NCI-H187 (cell line): ENCODE results near the gene SSUH2.
"Not testable (repeated sequence)": the region's sequence is repeated elsewhere in the genome, so short reads cannot be mapped to it uniquely, and the experiment has no call there.

Source experiments
- DNase-seq, 2 experiments: peaks; one replicate each; lab custom pipeline; 2025; lab: John Stamatoyannopoulos, UW

The SSUH2 gene

DNA sequence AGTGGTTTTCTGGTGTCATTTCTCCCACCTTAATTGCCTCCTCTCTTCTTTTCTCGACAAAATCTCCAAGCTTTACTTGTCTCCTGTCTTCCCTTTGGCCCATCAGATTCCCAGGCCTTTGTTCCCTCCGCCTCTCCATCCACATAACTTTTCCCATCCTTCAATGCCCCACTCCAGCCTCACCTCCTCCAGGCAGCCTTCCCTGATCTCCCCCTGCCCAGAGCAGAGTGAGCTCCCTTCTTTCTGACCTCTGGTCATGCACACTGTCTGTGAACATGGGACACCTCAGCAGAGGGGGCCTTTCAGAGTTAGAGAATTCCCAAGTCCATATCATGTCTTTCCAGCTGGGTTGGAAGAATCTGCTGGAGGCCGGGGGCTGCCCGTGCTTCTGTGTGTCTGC is 14.6 kb upstream of the SSUH2 start:
- DNase-seq: no peak

DNA sequence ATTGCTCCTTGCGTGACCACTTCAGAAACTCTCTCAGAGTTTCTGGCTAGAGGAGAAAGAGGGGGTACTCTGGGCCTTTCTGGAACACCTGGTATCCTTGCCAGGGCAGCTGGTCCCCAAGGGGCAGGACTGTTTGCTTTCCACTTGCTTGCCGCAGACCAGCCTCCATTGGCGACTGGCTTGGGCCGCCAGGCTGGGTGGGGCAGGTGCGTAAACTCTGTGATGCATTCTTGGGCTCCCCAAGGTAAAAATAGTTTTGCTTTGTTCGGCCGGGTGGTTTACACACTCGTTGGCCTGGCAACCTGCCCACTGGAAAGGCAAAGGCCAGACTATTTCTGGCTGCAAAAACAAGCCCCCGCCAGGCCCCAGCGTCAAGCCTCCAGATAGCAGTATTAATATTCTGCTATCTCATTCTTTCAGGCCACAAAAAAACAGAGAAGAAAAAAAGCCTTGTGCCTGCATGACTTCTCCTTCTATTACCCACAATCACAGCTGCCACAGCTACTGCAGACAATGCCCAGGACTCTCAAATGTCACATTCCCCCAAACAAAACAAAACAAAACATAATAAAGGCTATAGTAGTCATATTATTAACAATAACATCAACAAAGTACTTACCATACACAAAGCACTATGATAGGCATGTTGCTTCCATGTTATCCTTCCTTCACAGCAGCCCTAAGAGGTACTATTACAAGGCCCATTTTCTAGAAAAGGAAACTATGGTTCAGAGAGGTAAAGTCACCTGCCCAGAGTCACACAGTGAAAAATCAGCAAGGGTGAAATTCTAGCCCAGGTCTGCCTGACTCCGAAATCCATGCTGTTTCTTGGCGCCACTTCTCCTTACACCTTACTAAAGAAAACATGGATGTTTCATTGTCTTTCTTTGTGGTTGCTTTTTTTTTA is 14.0 kb upstream of the SSUH2 start:
- DNase-seq: peak; percentile 31 to 51

DNA sequence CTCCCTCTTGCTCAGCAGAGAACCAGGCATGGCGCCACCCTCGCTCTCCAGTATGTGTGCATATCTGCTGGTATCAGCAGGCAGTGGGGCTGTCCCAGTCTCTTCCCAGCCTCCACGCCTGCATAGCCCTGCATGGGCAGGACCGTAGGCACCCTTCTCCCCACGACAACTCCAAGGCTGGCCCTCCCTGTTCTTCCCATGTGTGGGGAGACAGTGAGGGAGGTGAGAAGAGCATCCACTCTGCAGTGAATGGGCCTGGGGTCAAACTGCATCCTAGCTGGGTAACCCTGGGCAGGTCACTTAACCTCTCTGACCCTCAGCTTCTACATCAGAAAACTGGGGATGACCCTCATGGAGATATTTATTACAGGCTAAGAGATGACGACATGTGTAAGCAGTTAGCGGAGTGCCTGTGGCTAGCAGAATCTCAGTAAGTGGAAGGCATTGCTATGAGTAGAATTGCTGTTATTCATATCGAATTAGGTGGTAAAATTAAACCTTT is 13.3 kb upstream of the SSUH2 start:
- no peak for DNase-seq

DNA sequence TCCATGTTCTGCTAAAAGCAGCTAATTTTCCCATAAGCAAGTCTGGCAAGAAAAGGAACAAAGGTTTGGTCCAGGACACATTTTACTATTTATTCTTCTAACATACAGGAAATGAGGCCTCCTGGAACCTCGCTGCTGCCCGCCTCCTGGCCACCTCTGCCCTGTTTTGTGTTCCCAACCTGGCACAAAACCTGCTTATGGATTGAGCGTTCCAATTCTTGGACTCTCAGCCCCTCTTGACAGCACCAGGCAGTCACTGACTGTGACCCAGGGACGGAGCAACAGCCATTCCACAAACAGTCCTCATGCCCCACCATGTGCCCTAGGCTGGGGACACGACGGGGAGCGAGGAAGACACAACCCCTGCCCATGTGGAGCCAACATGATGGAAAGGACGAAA is 11.6 kb upstream of the SSUH2 start:
- no peak for DNase-seq

DNA sequence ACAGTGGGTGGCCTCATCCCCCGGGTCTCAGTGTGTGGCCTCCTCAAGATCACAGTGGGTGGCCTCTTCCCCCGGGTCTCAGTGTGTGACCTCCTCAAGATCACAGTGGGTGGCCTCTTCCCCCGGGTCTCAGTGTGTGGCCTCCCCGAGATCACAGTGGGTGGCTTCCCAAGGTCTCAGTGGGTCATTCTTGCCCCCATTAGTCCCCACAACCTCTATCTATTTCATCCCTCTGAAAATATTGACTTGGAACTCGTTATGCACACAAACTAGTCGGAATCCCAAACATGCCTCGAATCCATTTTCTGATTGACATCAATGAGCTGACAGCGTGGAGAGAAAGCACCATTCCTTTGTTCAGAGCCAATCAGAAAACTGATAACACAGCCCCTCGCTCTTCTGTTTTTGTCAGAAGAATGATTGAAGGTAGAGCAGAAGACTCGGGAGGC is 10.8 kb upstream of the SSUH2 start:
- DNase-seq: no peak

DNA sequence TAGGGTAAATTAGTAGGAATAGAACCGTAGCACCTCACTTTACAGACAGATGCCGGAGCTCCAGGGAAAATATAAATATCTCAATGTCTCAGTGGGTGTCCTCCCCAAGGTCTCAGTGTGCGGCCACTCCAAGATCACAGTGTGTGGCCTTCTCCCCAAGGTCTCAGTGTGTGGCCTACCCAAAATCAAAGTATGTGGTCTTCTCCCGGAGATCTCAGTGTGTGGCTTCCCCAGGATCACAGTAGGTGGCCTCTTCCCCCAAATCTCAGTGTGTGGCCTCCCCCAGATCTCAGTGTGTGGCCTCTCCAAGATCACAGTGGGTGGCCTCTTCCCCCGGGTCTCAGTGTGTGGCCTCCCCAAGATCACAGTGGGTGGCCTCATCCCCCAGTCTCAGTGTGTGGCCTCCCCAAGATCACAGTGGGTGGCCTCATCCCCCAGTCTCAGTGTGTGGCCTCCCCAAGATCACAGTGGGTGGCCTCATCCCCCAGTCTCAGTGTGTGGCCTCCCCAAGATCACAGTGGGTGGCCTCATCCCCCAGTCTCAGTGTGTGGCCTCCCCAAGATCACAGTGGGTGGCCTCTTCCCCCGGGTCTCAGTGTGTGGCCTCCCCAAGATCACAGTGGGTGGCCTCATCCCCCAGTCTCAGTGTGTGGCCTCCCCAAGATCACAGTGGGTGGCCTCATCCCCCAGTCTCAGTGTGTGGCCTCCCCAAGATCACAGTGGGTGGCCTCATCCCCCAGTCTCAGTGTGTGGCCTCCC is 10.2 kb upstream of the SSUH2 start:
- not testable (repeated sequence) for DNase-seq

DNA sequence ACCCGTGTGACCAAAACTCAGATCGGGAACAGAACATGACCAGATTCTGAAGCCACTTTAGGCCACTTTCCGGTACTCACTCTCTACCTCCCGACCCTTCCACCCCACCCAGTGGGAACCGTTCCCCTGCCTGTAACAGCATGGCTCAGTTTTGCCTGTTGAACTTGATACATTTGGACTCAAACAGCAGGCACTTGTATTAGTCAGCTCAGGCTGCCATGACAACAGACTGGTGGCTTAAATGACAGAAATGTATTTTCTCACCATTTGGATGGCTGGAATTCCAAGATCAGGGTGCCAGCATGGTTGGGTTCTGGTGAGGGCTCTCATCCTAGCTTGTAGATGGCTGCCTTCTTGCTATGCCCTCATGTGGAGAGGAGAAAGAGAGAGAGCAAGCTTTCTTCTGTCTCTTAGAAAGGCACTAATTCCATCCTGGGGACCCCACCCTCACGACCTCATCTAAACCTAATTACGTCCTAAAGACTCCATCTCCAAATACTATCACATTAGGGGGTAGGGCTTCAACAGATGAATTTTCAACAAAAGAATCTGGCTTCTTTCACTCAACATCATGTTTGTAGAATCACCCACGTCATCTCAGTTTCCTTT is 9.3 kb upstream of the SSUH2 start:
- no peak for DNase-seq

DNA sequence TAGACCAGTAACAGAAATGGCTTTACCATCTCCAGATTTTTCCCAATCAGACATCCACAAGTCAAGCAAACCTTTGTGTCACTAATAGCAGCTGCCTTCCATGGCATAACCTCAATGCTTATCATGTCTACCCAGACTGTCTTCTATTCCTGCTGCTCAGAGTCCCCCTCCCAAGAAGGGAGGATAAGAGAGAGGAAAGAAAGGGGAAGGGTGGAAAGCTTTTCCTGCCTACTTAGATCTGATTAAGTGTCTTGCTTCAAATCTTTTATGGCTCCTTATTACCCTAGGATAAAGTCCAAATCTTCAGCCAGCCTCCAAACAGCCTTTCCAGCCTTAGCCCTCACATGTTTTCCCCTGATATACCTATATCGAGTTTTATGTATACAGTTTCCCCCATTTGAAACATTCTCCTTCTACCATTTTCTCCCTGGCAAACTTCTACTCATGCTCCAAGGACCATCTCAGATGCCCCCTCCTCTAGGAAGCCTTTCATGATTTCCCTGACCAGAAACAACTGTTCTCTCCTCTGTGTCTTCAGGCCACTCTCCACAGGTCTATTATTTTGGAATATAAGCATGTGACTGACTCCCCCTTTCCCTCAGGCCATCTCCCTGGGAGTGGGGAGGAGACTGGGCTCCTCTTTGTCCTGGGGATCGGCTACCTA is 7.9 kb upstream of the SSUH2 start:
- DNase-seq: no peak

DNA sequence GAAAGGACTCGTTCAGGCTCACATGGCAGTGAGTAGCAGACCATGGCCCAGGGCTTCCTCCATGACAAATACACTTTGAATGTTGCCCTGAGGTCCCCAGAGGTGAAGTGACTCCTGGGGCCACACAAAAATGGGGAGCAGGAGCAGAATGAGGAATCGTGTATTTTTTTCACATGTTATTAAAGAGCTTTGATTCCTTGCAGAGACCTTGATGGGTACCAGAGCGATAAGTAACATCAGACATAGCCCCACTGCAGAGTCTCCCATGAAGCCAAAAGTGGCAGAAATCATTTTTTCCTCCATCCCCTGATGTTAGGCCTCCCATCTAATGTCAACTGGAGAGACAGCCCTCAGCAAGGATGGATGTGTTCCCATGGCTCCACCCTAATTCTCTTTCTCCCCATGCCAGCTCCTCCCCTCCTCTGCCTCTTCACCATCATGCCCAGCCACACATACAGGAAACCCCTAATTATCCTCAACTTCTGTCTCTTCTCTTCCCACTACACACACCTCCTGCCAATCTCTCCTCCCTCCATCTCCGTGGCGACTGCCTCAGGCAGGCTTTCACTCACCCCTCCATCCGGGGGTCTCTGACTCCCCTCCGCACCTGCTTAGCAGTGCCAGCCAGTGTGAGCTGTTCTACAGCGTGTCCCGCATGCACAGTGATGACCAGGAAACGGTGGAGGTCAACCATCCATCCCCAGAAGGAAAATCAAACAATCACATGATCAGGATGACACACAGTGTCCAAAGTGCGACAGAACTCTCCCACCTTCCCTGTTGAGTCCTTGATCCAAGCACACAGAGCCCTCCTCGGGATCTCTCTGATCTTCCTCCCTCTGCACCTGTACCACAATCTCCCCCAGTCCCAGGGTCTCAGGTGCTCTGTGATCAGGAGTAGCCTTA is 7.1 kb upstream of the SSUH2 start:
- DNase-seq: no peak

DNA sequence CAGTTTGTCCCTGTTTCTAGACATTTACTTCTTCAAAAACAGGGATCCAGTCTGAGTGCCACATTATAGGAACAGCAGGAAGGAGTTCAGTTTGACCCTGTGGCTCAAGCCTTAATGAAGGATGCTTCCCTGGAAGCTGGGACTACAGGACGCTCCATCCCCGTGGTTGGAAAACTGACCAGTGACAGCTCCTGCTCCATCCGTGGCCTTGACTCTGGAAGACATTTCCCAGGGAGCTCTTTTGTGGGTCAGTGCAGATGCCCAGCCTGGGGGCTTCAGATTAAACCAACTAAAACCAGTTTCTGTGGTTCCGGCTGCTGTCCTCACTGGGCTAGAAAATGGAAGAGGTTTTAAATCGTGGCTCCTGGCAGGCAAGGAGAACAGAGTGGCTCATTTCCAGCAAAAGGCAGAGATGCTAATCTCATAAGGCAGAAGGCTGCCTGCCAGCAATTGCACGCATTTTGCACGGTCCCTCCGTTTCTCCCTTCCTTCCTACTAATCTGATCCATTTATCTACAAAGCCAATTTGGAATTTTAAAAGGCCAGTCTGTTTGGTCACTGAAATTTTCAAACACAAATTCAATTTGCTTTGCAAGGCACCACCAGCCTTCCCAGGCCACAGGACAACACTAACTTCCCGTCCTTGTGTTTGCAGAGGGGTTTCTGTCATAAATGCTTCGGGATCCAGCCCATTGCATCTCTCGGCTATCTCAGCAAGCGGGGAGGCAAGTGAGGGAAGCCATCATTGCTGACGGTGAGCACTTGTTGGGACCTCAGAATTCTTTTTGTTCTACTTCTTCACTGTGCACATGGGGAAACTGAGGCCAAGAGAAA is 6.2 kb upstream of the SSUH2 start:
- no peak for DNase-seq

DNA sequence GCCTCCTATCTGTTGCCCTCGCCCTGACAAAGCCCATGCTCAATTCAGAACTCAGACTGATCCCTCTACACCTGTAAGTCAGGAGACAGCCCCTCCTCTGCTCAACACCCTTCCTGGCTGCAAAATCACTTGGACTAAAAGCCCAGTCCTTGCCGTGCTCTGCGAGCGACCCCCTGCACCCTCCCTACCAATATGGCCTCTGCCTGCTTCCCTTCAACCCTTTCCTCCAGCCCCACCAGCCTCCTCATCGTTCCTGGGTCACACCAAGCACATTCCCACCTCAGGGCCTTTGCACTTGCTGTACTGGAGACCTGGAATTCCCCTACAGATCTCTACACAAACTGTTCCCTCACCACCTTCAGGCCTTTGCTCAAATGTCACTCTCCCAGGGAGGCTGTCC is 5.2 kb upstream of the SSUH2 start:
- no peak for DNase-seq

DNA sequence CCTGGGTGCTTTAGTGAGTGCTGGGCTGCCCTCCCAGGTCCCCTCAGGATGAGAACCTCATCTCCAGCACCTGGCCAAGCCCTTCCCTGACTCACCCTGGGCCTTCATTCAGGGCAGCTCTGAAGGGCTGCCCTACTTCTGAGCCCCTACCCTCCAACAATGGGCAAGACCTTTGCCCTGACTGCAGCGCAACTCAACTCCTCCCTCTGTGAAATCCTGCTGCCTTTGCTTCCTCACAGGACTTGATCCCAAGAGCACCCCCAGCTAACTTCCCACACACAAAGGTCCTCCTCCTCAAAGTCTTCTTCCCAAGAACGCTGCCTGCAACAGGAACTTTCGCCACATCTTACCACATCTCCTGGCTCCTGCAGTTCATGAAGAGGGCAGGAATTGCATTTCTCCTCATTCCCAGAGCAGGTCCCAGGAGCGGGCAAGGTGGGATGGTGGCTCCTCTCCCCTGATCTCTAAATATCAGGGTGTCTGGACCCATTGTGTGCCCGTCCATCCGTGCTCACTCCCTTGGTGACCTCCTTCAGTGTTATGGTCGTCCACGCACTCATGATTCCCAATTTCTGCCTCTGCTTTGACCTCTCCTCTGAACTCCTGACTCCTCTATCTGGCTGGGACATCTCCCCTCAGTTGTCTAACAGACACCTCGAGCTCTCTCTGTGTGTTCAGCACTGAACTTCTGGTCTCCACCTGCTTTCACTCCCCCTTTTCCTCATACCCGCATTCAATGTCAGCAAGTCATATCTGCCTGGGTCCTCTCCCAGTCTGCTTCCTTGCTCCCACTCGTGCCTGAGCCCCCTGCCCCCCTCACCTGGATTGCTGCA is 4.5 kb upstream of the SSUH2 start:
- no peak for DNase-seq

DNA sequence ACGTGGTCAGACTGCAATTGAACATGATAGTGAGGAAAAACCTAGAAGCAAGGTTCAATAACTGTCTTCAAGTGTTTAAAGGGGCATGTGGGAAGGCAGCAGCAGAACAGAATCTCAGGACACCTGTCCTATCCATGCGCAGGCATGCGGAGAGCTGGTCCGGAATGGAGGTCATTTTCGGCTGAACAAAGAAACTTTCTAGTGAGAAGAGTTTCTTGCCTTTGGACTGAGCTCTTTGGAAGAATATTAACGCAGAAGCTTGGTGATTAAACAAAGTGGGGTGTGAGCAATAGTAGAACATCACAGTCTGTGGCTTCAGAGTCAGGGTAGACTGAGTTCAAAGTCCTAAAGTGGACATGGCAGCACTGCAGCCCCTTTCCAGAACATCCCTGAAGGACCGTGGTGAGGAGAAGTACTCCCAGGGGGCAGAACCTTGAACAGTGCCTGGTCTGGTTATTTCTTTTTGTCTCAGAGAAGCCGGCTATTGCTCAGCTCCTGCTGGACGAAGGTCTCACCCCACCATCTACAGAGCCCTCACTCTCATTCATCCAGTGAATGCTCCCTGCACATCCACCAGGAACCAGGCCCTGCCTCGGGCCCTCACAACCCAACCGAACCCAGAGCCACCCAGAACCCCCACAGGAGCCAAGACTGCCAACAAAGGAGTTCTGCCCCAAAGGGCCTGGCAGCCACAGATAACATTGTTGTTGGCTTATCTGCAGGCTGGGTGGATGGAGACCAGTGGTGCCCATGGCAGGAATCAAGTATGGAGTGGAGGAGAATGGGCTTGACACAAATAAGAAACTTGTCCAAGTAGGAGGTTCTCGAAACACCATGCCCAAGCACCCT is 2.8 kb upstream of the SSUH2 start:
- no peak for DNase-seq

DNA sequence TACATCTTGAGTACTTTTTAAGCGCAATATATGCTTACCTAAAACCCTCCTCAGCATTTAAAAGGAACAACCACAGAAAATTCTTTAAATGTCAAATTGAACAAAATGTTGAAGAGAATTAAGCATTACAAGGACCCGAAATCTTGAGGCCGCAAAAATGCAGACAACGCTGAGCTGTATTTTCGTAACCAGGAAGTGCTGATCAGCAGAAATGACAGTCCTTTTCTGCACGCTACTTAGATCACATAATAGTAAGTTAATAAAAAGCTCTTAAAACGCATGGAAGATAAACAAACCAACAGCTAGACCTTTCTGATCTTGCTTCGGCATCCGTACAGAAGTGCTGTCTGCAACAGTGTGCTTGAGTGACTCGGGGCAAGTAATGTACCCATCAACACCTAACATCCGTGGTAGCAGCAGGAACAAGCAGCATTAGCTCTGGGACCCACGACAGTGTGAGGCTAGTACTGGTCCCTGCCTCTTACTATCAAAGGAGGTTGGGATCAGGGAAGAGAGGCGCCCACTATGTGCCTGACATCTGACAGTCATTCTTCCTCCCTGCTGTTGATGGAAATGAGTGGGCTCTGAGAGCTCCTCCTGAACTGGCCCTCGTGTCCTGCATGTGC is 1.8 kb upstream of the SSUH2 start:
- no peak for DNase-seq

DNA sequence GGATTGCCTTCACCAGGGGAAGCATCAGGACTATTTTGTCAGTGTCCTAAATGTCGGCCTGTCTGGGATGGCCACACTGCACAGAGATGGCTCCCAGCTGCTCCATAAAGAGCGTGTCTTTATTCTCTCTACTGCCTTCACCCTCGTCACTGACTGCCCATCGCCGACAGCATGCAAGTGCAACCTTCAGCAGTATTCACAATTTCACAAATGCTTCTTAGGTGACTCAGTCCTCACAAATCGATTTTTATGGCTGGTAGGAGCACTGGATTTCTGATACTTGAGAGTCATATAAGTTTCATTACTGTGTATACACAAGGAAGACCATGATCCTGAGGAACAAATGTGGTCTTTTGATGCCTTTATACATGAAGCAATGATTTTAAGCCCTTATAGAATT is 1.1 kb upstream of the SSUH2 start:
- DNase-seq: no peak

DNA sequence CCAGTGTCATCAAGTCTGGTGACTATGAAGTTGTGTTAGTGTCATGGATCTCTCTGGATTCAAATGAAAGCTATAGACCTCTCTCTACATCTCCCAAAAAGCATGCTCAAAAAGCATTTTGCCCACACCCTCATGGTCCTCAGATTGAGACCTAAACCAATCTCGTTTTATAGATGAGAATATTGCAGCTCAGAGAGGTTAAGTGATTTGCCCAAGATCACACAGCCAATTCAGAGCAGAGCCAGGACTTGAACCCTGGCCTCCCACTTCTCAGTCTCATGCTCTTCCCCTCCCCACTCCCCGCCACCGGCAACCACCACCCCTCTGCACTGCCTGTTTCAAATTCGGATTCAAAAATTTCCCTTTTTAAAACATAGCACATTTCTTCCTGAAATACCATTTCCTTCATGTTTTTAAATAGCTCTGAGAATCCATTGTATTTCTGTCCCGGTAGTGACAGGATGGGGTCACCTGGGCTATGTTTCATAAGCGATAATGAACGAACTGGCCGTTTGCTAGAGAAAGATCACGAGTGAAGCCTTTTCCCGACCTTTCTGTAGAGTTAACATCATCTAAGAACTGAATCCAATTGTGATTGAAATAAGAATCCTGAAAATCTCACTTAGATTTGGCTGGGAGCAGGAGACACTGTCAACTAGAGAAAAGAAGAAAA is 769 bp downstream of the SSUH2 start:
- DNase-seq: no peak

DNA sequence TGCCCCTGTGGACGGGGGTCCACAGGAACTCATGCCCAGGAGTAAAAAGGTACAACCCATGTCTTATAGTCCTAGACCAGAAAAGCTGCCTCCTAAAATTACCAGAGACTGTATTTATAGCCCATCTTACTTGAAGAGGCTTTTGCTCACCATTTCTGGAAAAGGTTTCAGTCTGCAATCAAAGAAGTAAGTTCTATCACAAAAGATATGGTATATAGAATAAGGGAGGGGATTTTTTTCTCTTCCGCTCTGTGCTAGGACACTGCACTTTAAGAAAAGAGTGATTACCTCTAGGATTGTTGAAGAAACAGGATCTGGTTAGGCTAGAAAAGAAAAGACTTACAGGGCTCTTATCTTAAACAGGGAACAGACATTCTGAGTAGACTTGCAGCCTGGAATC is 2.6 kb downstream of the SSUH2 start:
- DNase-seq: no peak
